Stimulated activated CD4-positive, alpha-beta T cell treated with anti-CD3 and anti-CD28 coated beads, Interleukin-4, amount 100 ng/mL, for 4 hours (primary cell): ENCODE data around the gene LATS2.
"Not testable (repeated sequence)": the region's sequence is repeated elsewhere in the genome, so short reads cannot be mapped to it uniquely, and the experiment has no call there.

Source experiments
- DNase-seq, 2 experiments: peaks; one replicate each; pipeline ENCODE4 v3.0.0-alpha.2; 2020

The LATS2 gene

DNA sequence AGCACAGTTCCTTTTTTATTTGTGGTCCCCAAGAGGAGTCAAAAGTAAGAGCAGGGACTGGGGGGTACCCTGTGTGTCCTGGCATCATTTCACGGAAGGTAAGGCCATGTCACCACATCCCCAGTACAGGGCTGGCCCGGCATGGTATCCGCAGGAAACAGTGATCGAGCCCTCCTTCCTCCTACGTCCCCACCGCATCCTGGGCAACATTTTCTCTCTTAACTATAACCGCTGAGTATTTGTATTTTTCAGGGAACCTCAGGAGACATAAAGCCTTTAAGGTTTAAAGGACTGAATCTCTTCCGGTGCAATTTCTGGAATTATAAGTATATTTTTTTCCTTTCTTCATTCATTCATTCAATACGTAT, 13.6 kb upstream of the LATS2 start:
- peak in 1 of 2 experiments; percentile 28 for DNase-seq

- no peak for DNase-seq
Observed at GRCh38 chr13:21074546-21074945, 13.2 kb upstream of the LATS2 start.

DNA sequence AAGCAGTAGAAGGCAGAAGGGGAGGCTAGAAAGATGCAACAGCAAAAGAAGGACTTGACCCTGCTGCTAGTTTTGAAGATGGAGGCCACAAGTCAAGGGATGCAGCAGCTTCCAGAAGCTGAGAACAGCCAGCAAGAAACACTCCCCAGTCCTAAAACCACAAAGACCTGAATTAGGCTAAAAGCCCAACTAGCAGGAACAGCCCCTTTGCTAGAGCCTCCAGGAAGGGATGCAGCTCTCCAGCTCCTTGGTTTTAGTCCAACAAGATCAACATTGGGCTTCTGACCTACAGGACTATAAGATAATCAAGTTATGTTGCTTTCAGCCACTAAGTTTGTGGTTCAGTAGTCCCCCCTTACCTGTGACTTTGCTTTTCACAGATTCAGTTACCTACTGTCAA, 10.5 kb upstream of the LATS2 start:
- no peak for DNase-seq

DNA sequence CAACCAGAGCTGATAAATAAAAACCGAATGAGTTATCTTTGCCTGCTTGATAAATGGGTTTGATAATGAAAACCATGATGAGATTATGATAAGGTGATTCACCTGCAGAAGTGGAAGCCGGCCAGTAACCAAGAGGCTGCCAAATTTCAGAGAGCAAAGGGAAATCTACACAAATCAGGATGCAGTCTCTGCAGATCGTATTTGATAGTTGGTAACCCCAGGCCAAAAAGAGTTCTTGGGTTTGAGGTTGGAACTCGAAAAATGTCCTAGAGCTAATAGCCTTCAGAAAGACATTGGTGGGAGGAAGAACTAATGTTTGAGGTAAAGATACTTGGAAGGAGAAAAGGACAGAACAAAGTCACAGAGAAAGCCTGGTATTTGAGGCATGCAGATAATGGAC, 9.6 kb upstream of the LATS2 start:
- DNase-seq: no peak

DNA sequence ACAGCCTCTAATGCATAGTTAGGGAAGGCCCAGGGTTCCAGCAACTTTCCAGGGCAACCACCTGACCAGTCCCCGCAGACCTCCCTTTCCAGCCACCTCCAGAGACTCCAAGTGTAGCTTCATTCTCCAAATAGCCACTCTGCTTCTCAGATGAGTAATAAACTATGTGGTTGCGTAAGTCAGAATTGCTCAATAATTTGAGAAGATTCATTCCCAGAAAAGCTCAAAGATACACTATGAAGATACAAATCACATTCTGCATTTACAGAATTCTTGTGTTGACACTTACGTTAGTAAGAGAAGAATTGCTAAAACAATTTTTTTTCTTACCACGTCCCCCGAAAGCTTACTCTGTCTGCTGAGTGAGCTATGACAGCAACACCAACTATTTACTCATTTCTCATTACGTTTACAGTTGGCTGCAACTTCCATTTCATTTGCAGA, 8.2 kb upstream of the LATS2 start:
- no peak for DNase-seq

DNA sequence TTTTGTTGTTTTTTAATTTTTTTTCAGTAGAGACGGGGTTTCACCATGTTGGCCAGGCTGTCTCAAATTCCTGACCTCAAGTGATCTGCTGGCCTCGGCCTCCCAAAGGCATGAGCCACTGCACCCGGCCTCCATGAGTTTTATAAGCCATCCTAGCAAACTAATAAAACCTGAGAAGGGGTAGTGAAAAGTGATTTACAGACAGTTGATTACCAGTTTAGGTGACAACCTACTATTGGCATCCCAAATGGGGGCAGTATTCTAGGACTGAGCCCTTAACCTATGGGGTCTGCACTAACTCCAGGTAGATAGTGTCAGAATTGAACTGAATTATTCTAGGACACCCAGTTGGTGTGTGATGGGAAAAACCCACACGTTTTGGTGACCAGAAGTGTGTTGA, 6.5 kb upstream of the LATS2 start:
- no peak for DNase-seq

DNA sequence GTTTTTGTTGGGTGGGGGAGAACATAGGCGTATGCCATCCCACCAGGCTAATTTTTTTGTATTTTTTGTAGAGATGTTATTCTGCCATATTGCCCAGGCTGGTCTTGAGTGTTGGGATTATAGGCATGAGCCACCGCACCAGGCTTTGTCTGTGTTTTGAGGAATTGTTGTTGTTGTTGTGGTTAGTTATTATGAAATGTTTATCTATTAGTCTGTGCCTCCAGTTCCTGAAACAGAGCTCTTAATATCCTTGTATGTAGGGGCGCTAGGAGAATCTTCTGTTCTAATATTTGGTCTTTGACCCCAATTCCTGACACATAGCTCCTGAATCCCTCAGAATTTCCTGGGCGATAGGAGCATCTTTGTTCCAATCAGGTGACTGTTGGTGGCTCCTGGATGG, 5.6 kb upstream of the LATS2 start:
- no peak for DNase-seq

DNA sequence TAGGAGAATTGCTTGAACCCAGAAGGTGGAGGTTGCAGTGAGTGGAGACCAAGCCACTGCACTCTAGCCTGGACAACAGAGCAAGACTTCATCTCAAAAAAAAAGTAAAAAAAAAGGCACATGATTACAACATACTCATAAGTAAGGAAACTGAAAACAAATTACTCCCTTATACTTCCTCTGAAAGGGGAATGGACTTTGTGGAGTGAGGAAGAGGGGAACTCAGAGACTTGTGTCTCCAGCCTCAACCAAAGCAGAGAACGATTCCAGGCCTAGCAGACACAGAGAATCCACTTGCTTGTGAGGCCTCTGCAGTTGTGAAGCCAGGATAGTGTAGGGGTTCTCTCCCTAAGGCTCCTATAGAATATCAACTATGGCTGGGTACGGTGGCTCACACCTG, 4.3 kb upstream of the LATS2 start:
- no peak for DNase-seq

- DNase-seq: no peak
Observed at GRCh38 chr13:21063031-21063430, 1.6 kb upstream of the LATS2 start.

DNA sequence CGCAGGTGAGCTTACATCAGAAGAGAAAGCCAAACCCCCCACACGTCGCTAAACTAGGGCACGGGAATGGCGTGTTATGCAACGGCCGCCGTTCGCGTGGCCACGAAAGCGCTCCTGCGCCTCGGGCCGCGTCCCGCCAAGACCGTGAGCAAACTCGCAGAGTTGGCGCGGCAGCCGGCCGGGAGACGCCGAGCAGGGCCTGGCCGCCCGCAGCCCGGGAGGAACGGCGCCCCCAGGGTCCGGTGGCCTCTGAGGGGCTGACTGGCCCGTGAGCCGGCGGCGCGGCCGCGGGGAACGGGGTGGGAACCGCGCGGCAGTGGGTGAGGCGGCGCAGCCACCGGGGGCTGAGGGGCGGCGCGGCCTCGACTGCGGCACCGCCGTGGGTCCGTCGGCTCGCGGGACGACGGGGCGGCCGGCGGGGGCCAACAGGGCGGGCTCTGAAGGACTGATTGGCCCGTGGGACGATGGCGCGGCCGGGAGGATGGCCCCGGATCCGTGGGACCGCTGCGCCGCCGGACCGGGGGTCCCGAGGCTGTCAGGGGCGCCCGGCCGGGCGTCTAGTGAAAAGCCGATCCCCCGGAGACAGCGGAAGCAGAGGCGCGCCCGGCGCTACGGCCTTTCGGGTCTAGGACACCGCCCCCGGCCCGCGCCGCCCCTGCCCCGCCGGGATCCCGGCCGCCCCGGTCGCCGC, 903 bp downstream of the LATS2 start:
- no peak for DNase-seq

- DNase-seq: no peak
Observed at GRCh38 chr13:21059641-21060337, 1.6 kb downstream of the LATS2 start.

DNA sequence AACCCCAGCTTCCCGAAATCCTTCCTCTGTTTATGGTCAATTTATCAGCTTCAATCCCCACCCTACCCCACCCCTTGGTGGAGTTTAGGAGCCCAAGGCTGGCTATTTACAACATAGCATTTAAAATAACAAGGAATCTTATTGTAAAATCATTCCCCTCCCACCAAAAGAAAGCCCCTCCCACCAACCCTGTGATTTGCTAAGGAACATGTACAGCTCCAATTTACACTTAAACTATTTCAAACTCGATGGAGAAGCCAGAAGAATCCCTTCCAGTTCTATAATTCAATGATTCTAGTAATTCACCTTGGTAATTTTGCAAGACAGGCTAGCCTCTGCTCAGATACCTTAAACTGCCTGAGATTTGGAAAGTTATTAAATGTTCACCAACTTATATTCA, 3.0 kb downstream of the LATS2 start:
- DNase-seq: no peak

- no peak for DNase-seq
Observed at GRCh38 chr13:21055511-21056045, 5.8 kb downstream of the LATS2 start.

GRCh38 chr13:21055016-21055415, 6.4 kb downstream of the LATS2 start:
- DNase-seq: no peak

DNA sequence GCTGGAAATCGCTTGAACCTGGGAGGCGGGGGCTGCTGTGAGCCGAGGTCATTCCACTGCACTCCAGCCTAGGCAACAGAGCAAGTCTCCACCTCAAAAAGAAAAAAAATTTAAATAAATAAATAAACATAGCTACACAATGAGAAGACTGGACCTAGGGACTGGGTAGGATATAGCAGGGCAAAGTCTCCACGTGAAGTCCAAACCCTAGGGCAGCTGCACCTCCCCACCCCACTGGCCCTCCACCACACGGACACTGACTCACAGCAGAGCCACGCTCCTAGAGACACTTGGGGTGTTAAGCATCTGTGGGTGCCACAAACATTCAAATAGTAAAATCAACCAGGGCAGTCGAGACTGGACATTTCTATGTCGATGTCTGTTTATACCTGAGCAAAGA, 7.1 kb downstream of the LATS2 start:
- DNase-seq: no peak

- no peak for DNase-seq
Observed at GRCh38 chr13:21053231-21053630, 8.2 kb downstream of the LATS2 start.

- DNase-seq: no peak
Observed at GRCh38 chr13:21051675-21052074, 9.7 kb downstream of the LATS2 start.

DNA sequence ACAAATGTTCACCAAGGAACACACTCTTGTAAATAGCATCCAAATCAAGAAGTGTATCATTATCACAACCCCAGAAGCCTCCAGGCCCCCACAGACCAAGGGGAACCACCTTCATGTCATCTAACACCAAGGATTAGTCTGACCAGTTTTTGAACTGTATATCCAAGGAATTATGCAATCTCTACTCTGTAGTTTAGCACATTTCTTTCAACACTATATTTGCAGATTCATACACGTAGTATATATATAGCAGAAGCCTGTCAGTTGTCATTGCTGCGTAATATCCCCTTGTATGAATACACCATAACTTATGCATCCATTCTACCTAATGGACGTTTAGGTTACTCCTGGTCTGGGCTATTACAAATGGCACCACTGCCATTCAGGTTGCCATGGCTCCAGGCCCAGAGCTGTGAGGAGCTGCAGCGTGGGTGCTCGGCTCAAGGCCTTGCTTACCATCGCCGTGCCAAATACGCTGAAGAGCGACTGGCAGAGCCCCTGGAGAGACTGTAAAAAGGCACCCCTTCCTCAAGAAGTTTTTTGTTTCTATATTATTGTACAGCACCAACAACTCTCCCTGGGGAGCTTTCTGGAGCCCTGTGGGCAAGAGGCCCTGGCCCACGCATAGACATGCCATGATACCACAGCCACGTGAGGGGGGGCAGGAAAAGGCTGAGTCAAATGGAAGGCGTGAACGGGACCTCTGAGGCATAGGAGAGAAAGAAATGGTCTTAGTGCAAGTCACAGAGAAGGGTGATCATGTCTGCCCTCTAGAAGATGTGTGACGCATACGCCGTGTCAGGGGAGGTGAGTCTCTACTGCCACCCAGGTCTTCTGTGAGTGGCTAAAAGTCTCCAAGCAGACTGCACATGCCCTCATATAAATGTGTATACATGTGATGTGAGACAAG, 10.8 kb downstream of the LATS2 start:
- no peak for DNase-seq

DNA sequence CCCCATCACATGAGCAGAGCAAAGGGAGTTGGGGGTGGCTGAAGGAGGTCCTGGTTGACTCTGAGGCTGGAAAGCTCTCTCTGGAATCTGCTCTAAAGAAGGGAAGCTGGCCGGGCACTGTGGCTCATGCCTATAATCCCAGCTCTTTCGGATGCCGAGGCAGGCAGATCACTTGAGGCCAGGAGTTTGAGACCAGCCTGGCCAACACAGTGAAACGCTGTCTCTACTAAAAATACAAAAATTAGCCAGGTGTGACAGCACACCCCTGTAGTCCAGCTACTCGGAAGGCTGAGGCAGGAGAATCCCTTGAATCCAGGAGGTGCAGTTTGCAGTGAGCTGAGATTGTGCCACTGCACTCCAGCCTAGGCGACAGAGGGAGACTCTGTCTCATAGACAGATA, 11.7 kb downstream of the LATS2 start:
- not testable (repeated sequence) for DNase-seq

DNA sequence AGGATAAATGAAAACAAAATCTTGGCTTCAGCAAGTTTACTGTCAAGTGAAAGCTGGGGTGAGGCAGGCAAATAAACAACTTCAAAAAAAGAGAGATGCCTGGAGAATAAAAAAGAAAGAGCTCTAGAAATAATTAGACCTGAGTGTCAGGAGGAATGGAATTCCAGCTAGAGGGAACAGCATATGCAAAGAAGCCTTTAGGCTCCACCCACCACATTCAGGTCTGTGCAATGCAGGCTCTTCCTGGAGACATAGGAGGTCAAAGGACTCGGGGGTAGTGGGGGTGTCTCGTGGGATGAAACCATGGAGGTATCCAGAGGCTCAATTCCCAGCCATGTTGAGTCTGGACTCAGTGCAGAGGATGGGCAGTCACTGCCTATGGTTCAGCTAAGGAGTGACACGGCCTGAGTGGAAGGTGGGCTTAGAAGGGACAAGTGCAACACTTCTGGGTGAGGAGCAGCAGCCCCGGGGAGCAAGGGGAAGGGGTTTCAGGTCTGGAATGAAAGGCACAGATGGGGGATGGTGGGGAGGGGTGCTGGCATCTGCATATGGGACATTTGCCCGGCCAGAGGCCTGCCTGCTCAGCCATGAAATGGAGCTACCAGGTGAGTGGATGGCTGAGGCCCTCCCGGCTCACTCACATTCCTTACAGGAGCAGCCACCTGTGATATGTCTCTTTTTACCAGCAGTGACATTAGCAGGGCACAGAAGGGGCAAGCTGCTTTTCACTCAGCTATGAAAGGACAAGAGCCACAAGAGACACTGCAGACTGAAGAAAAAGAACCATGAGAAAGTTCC, 12.3 kb downstream of the LATS2 start:
- no peak for DNase-seq

GRCh38 chr13:21047591-21048282, 13.6 kb downstream of the LATS2 start:
- DNase-seq: no peak

DNA sequence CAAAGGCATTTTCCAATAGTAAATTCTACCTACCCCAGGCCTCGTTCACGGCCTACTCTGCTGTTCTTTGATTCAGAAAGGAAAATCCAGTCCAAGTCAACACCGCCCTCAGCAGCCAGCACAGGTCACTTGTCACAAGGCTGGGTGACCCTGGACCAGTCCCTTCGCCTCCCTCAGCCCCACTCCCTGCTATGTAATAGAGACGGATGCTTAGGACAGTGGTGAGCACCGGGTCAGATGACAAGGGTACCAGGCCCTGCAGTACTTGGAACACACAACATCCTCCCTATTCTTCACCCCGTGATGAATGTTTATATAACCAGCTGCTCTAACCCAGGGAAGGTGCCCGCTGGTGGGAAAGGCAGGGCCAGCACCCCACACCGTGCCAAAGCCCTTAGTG, 14.3 kb downstream of the LATS2 start:
- DNase-seq: no peak
